ENCODE measurements around the gene SFTPD.
A peak's percentile ranks its signal among the peaks of the same experiment; 100 is the strongest.
"Not testable (repeated sequence)": the region's sequence is repeated elsewhere in the genome, so short reads cannot be mapped to it uniquely, and the experiment has no call there.

Gene SFTPD

GRCh38 chr10:79948976-79949722 lies at the start of gene SFTPD:
TSS of gene SFTPD (minus strand) at chr10:79949105. CDS start at chr10:79946659, 2,446 bp downstream.
- peak; percentile 15 for DNase-seq (ENCODE audit: low read depth)

DNA sequence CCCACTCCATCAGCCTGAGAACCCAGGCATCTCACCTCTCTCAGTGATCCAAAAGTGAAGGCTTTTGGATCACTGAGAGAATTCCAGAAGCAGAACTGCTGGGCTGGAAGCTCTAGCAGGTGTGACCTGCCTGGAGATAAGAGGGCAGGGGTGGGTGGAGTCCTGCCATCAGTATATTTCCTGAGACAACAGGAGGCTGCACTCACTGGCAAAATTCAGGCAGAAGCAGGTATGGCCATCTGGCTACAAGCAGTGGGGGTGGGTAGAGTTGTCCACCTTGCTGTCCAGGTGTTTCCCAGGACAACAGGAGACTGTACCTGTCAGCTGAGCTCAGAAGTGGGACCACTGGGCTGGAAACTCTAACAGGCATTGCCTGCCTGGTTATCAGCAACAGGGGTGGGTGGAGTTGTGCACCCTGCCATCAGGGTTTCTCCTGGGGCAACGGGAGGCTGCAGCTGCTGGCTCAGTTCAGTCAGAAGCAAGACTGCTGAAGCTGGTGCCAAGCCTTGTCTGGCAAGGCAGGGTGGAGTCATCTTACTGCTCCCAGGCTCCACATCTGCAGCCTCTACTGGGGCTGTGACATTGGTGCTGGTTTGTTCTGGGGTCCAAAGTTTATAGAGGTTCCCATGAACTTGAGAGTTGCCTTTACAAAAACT lies 47.2 kb upstream of the SFTPD start:
- no peak for DNase-seq (ENCODE audit: low read depth)

DNA sequence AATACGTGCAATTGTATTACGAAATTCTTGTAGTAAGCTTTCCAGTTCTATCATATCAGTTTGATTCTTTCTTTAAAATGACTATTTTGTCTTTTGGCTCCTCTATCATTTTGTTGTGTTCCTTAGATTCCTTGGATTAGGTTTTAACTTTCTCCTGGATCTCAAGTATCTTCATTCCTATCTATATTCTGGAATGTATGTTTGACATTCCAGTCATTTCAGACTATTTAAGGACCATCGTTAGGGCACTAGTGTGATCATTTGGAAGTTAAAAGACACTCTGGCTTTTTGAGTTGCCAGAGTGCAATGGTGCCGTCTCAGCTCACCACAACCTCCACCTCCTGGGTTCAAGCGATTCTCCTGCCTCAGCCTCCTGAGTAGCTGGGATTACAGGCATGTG lies 45.7 kb upstream of the SFTPD start:
- DNase-seq (ENCODE audit: low read depth) = no peak

- not testable (repeated sequence) for DNase-seq (ENCODE audit: low read depth)
Observed at GRCh38 chr10:79988199-79988598, 39.3 kb upstream of the SFTPD start.

- not testable (repeated sequence) for DNase-seq (ENCODE audit: low read depth)
Observed at GRCh38 chr10:79986661-79987060, 37.8 kb upstream of the SFTPD start.

- no peak for DNase-seq (ENCODE audit: low read depth)
Observed at GRCh38 chr10:79985481-79986072, 36.7 kb upstream of the SFTPD start.

DNA sequence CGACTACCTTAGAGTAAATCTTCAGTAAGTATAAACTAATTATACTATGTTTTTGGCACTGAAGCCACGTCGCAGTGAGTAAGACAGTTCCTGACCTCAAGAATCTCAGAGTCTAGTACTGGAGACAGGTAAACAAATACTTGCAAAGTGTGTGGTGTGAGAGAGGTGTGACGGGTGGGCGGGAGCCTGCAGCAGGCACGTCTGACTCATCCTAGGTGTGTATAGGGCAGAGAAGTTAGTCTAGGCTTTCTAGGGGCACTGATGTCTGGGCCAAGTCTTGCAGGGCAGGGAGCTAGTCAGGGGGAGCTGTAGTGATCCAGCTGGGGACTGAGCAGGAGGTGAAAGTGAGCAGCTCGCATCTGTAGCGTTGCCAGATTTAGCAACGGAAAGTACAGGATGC lies 35.9 kb upstream of the SFTPD start:
- DNase-seq (ENCODE audit: low read depth) = no peak

DNA sequence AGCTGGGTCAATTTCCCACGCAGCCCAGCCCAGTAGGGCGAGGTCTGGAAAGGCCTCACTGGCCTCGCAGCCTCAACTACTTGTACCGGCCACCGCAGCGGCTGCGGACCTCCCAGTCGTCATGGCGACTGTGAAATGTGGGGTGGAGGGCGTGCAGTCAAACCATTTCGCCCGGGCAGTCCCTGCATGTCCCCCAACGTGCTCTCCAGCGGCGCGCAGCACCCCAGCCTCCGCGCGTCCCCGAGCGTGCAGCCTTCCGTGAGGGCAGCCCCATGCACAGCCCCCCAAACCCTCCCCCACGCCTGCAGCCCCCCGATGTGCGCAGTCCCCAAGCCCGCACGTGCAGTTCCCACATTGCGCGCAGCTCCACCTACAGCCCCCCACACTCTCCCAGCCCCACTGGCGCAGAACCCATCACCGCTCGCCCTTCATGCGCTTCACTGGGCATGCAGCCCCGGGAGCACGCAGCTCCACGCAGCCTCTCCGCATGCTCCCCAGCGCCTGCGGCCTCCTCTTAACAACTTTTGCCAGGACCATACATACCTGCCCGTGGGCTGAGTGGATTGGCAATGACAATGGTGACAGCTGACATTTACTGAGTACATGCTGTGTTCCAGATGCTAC lies 34.5 kb upstream of the SFTPD start:
- DNase-seq (ENCODE audit: low read depth) = no peak

DNA sequence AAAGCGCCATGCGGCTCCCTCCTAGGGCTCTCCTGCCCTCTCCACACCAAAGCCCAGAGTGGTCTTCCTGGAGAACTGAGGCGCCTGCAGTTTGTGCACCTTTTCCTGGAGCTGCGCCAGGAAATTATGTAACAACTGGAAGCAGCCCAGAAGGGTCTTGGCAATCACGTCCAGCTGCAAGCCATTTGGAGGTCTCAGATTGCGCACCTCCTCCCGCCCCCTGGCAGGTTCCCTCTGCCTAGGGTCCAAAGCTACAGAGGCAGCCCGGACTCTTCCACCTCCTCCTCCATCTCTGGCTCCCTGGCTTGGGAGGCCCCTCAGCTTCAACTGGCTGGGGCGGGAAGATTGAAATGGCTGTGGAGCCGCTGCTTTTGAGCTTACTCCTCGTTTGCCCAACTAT lies 34.0 kb upstream of the SFTPD start:
- no peak for DNase-seq (ENCODE audit: low read depth)

GRCh38 chr10:79982362-79982800 lies 33.5 kb upstream of the SFTPD start:
- no peak for DNase-seq (ENCODE audit: low read depth)

GRCh38 chr10:79981450-79982361 lies 32.8 kb upstream of the SFTPD start:
- DNase-seq (ENCODE audit: low read depth) = peak; percentile 24

GRCh38 chr10:79980711-79981110 lies 31.8 kb upstream of the SFTPD start:
- DNase-seq (ENCODE audit: low read depth) = no peak

GRCh38 chr10:79979976-79980687 lies 31.2 kb upstream of the SFTPD start:
- no peak for DNase-seq (ENCODE audit: low read depth)

DNA sequence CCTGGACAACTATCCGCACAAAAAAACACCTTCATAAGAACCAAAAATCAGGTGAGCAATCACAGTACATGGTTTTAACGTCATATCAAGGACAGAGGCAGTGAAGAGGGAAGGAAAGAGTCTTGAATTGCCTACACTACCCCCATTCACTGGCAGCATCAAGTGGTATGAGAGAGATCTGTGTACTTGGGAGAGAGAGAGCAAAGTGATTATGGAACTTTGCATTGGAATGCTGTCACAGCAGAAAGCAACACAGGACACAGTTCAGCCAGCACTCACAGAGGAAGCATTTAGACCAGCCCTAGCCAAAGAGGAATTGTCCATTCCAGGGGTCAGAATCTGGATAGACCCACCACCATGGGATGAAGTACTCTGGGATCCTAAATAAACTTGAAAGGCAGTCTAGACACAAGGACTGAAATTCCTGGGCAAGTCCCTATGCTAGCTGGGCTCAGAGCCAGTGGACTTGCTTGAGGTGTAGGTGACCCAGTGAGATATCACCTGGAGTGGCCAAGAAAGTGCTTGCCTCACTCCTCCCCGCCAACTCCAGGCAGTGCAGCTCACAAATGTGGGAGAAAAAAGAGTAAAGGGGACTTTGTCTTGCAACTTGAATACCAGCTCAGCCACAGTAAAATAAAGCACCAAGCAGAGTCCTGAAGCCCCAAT lies 30.5 kb upstream of the SFTPD start:
- no peak for DNase-seq (ENCODE audit: low read depth)

GRCh38 chr10:79976999-79977398 lies 28.1 kb upstream of the SFTPD start:
- no peak for DNase-seq (ENCODE audit: low read depth)

DNA sequence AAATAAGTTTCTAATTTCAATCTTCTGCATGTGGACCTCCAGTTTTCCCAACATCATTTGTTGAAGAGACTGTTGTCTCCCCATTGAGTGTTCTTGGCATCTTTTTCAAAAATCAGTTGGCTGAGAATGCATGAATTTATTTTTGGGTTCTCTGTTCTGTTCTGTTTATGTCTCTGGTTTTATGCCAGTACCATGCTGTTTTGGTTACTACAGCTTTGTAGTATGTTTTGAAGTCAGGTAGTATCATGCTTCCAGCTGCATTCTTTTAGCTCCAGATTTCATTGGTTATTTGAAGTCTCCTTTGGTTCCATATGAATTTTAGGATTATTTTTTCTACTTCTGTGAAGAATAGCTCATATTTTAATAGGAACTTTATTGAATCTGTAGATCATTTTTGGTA lies 21.2 kb upstream of the SFTPD start:
- DNase-seq (ENCODE audit: low read depth) = no peak

GRCh38 chr10:79947787-79948424 lies 999 bp downstream of the SFTPD start:
- DNase-seq (ENCODE audit: low read depth) = no peak

- DNase-seq (ENCODE audit: low read depth) = no peak
Observed at GRCh38 chr10:79947083-79947415, 1.9 kb downstream of the SFTPD start.

GRCh38 chr10:79946271-79947082 lies 2.4 kb downstream of the SFTPD start:
- DNase-seq (ENCODE audit: low read depth) = no peak
